Activated naive CD4-positive, alpha-beta T cell treated with anti-CD3 and anti-CD28 coated beads, Interleukin-2, amount 10 ng/mL, durations not matched to agents 7 days and 5 days (primary cell): ENCODE measurements around the gene LRBA.

Experiments used
- CTCF ChIA-PET: fragments of 350-600 bp; sonication (Branson Sonifier 250); formaldehyde crosslinking; loops from one replicate; lab custom pipeline; 2021; ENCODE audit warnings: antibody characterized with exemption; lab: Charles Lee
- DNase-seq: peaks from one replicate; pipeline ENCODE4 v3.0.0-alpha.2; 2020
- H3K27ac Mint-ChIP-seq: one replicate; pipeline ENCODE4 v1.8.0; 2021; ENCODE audit warnings: mild to moderate bottlenecking, moderate library complexity, mixed read lengths
- H3K27me3 Mint-ChIP-seq: one replicate; pipeline ENCODE4 v1.8.0; 2021; ENCODE audit warnings: mild to moderate bottlenecking, mixed read lengths
- H3K36me3 Mint-ChIP-seq: one replicate; pipeline ENCODE4 v1.8.0; 2021; ENCODE audit warnings: mixed read lengths
- H3K4me1 Mint-ChIP-seq: one replicate; pipeline ENCODE4 v1.8.0; 2021; ENCODE audit warnings: mixed read lengths
- H3K4me3 Mint-ChIP-seq: one replicate; pipeline ENCODE4 v1.8.0; 2021; ENCODE audit warnings: mild to moderate bottlenecking, moderate library complexity, mixed read lengths
- H3K9me3 Mint-ChIP-seq: one replicate; pipeline ENCODE4 v1.8.0; 2021; ENCODE audit warnings: mixed read lengths

LRBA gene

DNA sequence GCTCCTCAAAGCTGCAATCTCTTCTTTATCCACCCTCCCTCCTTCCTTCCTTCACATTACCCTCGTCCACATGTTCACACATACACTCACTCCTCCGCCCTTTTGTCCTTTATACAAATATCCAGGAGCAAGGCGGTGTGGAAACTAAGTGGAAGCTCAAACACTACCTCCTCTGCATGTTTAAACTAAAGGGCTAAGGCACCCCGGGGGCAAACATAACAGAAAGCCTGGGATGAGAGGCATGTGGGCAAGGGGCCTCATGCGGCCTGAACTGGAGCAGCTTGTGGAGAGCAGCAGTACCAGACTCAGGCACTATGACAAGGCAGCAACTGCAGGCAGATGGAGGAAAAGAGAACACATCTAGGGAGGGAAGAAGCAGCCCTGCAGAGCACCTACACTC lies 423.7 kb downstream of the LRBA start:
- Mint-ChIP-seq H3K27ac (no peak overlapping the region), H3K27me3 (no peaks in the 10 kb centered on the region), H3K36me3 (peaks cover 3% of the 10 kb centered on the region), H3K4me1 (peaks cover 2% of the 10 kb centered on the region), H3K9me3 (no peaks in the 10 kb centered on the region), H3K4me3 (no peak overlapping the region)
- CTCF ChIA-PET, result no interaction called here
- DNase-seq, result no peak

DNA sequence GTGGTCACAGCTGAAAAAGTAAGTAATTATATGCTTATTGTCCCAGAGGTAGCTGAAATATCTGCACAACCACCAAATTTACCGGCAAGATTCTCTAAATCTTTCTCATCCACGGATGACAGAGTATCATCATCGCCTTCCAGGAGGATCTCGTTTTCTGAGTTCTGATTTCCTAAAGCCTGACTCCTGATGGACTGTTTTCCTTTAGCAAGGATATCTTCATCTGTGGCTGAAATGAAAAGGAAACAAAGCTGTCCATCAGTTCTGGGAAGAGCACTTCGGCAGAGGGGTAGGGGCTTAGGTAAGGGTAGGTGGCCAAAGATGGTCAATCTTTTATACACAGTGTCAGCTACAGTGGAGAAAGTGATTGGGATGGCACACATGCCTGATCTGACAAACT lies 424.5 kb downstream of the LRBA start:
- Mint-ChIP-seq H3K27ac (no peak overlapping the region), H3K4me3 (no peak overlapping the region), H3K27me3 (no peaks in the 10 kb centered on the region), H3K9me3 (no peaks in the 10 kb centered on the region), H3K36me3 (peaks cover 4% of the 10 kb centered on the region), H3K4me1 (peaks cover 2% of the 10 kb centered on the region)
- DNase-seq, result no peak
- CTCF ChIA-PET, result no interaction called here

DNA sequence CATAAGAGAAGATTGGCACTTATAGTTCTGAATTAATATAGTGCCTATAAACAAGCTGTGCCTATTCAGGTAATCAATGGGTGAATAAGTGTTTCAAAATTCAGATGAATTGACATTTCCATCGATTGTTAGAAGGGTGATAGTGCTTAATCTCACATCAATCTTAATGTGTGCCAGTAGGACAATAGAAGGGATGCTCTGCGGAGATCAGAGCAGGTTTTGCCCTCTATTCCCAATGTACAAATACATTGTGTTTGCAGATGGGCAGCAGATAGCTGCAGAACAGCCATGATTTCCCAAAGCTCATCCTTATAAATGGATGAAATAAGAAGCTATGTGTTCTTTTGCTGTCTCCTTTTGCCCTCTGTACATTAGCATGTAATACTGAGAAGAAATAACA lies 425.9 kb downstream of the LRBA start:
- CTCF ChIA-PET, result no interaction called here
- no peak overlapping the region for H3K4me3 Mint-ChIP-seq
- no peaks in the 10 kb centered on the region for H3K9me3 Mint-ChIP-seq
- H3K36me3 Mint-ChIP-seq, result peaks cover 7% of the 10 kb centered on the region
- DNase-seq, result no peak
- no peak overlapping the region for H3K27ac Mint-ChIP-seq
- H3K4me1 Mint-ChIP-seq, result peaks cover 2% of the 10 kb centered on the region
- H3K27me3 Mint-ChIP-seq, result no peaks in the 10 kb centered on the region

DNA sequence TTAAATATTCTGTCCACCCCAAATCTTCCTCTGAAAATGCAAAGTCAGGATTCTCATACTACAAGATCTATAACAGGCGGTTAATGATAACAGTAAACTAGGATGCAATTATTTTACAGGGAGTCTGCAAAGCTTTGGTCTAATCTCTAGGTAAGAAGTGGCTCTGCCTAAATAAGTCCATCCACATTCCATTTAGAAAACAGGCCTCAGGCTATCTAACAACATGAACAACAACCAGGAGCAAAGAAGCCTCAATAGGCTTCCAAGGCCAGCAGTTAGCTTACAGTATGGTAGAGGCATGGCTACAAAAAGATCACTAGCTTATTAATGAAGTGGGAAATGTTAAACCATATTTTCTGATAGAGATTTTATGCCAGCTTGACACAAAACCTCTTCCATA lies 426.8 kb downstream of the LRBA start:
- peaks cover 16% of the 10 kb centered on the region for H3K36me3 Mint-ChIP-seq
- H3K27me3 Mint-ChIP-seq, result no peaks in the 10 kb centered on the region
- no peak overlapping the region for H3K27ac Mint-ChIP-seq
- H3K9me3 Mint-ChIP-seq, result no peaks in the 10 kb centered on the region
- peaks cover 2% of the 10 kb centered on the region for H3K4me1 Mint-ChIP-seq
- CTCF ChIA-PET, result no interaction called here
- DNase-seq, result no peak
- H3K4me3 Mint-ChIP-seq, result no peak overlapping the region

DNA sequence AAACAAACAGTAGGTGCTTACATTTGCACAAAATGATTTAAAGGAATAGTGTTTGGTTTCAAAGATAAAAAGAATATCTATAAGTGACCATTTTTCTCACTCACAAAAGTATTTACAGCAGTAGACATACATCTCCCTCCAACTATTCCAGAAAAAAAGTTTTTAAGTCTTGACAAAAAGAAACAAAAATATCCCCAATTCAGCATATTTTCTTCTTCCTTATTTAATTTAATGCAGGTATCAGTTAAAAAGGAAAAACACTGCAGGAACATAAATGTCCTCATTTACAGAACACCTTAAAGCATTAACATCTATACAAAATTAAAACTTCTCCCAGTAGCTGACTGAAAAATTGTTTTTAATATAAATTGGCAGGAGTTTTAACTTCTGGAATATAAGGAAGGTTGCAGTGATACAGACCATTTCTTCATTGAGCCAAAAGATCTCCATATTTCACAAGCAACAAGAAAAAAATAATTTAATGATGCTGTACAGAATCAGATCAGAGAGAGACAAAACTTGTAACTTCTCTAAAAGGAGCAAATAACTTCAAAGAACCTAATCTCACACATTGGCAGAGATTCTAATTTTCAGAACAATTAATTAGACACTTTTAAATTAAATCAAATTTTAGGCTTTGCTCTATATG lies 428.8 kb downstream of the LRBA start:
- CTCF ChIA-PET, result no interaction called here
- Mint-ChIP-seq H3K27me3 (no peaks in the 10 kb centered on the region), H3K9me3 (peaks cover 7% of the 10 kb centered on the region), H3K27ac (no peak overlapping the region), H3K4me1 (no peaks in the 10 kb centered on the region), H3K4me3 (no peak overlapping the region), H3K36me3 (peaks cover 32% of the 10 kb centered on the region)
- no peak for DNase-seq

DNA sequence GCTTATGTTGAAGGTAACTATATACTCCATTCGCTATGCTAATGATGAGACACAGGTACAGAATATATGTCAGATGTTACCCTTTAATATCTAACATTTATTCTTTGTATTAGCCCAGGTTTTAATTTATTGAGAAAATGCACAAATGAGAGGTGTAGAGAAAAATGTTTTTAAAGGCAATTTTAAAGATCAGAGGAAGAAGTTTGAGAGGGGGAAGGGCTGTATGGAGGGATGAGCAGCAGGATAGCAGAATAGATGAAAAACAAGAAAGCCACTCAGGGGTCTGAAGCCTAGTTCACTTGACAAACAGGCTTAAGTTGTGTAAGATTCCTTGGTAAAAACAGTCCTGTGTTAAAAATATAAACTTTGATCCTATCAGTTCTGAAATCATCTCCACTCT lies 429.5 kb downstream of the LRBA start:
- Mint-ChIP-seq H3K9me3 (peaks cover 7% of the 10 kb centered on the region), H3K36me3 (peaks cover 33% of the 10 kb centered on the region), H3K27ac (no peak overlapping the region), H3K27me3 (no peaks in the 10 kb centered on the region), H3K4me3 (no peak overlapping the region), H3K4me1 (no peaks in the 10 kb centered on the region)
- DNase-seq, result no peak
- CTCF ChIA-PET, result no interaction called here

DNA sequence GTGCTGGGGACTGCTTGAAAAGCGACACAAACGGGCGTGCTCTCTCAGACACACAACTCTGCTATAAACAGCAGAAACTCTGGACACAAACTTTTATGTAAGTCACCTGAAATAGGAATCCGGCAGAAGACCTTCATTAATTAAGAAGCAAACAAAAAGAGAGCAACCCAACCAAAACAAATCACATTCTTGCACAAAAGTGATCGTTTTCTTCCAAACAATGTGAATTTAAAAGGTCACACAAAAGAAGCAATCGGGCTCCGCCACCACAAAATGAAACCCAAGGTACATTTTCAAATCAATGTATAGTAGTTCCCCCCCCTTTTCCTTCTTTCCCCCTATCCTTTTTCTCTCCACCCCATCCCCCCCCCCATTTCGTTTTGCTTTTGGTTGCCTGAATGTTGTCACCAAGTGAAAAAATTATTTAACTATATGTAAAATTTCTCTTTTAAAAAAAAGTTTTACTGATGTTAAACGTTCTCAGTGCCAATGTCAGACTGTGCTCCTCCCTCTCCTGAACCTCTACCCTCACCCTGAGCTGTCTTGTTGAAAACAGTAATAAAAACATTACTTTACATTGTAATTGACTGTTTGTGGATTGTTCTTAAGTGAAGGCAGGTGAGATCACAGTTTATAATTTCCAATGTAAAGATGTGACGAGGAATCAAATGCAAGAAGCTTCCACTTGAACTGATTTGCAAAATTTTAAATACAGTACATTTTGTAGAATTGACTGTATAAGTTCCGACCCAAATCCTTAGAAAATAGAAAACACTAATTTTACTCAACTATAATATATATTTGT lies 430.8 kb downstream of the LRBA start:
- H3K4me1 Mint-ChIP-seq, result no peaks in the 10 kb centered on the region
- DNase-seq, result no peak
- H3K36me3 Mint-ChIP-seq, result peaks cover 42% of the 10 kb centered on the region
- no peak overlapping the region for H3K4me3 Mint-ChIP-seq
- H3K27ac Mint-ChIP-seq, result no peak overlapping the region
- H3K27me3 Mint-ChIP-seq, result no peaks in the 10 kb centered on the region
- CTCF ChIA-PET, result no interaction called here
- H3K9me3 Mint-ChIP-seq, result peaks cover 10% of the 10 kb centered on the region

DNA sequence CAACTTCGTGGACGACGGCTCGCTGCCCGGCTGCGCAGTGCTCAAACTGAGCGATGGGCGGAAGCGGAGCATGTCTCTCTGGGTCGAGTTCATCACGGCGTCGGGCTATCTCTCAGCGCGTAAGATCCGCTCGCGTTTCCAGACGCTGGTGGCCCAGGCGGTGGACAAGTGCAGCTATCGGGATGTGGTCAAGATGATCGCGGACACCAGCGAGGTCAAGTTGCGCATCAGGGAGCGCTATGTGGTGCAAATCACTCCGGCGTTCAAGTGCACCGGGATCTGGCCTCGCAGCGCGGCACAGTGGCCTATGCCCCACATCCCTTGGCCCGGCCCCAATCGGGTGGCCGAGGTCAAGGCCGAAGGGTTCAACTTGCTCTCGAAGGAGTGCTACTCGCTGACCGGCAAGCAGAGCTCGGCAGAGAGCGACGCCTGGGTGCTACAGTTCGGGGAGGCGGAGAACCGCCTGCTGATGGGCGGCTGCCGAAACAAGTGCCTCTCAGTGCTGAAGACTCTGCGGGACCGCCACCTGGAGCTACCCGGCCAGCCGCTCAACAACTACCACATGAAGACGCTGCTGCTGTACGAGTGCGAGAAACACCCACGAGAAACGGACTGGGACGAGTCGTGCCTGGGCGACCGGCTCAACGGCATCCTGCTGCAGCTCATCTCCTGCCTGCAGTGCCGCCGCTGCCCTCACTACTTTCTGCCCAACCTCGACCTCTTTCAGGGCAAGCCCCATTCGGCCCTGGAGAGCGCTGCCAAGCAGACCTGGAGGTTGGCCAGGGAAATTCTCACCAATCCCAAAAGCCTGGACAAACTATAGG lies 431.6 kb downstream of the LRBA start:
- CTCF ChIA-PET, result no interaction called here
- no peak overlapping the region for H3K27ac Mint-ChIP-seq
- peaks cover 46% of the 10 kb centered on the region for H3K36me3 Mint-ChIP-seq
- DNase-seq, result no peak
- no peaks in the 10 kb centered on the region for H3K4me1 Mint-ChIP-seq
- peaks cover 10% of the 10 kb centered on the region for H3K9me3 Mint-ChIP-seq
- H3K27me3 Mint-ChIP-seq, result no peaks in the 10 kb centered on the region
- no peak overlapping the region for H3K4me3 Mint-ChIP-seq

DNA sequence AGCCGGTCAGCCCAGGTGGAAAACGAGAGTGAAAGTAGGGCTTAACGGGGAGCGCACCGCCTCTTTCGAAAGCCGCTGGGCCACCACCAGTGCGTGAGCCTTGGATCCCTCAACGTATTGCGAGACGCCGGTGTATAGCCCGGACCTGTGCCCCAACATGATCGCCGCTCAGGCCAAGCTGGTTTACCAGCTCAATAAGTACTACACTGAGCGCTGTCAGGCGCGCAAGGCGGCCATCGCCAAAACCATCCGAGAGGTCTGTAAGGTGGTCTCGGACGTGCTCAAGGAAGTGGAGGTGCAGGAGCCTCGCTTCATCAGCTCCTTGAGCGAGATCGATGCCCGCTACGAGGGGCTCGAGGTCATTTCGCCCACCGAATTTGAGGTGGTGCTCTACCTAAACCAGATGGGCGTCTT lies 432.2 kb downstream of the LRBA start:
- H3K27ac Mint-ChIP-seq, result no peak overlapping the region
- CTCF ChIA-PET, result no interaction called here
- peaks cover 43% of the 10 kb centered on the region for H3K36me3 Mint-ChIP-seq
- no peak for DNase-seq
- no peak overlapping the region for H3K4me3 Mint-ChIP-seq
- no peaks in the 10 kb centered on the region for H3K27me3 Mint-ChIP-seq
- peaks cover 10% of the 10 kb centered on the region for H3K9me3 Mint-ChIP-seq
- no peaks in the 10 kb centered on the region for H3K4me1 Mint-ChIP-seq

DNA sequence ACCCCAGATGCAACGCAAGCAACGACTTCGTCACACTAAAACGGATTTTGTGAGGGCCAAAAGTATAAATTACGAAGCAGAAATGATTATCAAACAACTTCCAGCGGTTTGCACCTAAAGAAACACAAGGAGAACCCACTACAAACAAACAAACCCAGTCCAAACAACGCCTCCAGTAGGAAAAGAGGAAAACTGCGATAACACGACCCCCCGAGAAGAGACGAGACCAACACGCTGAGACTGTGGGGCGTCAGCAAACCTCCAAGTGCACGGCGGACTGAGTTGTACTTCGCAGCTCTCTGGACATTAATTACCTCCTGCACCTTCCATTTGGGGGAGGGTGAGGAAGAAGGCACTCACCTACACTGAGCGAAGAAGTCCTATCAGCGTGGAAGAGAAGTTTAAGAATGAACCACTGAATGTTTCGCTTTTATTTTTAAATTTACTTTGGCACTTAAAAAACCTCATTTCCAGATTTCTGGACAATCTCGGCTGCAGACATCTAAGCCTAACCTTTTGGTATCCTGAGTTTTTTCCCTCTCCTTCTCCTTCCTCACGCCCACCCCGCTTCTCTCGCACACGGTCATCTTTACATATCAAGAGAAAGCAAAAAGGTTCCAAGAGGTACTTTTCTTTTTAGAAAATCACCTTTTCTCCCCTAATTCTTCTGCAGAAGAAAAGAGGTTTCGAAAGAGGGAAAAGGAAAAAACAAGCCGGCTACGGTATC lies 432.8 kb downstream of the LRBA start, which contains the start of gene MAB21L2:
MAB21L2 (plus strand) TSS at position 6 of the 727 bp plus-strand sequence. CDS start 879 bp downstream, outside the sequence.
- no peaks in the 10 kb centered on the region for H3K4me1 Mint-ChIP-seq
- H3K9me3 Mint-ChIP-seq, result peaks cover 10% of the 10 kb centered on the region
- no peak within 1 kb of the TSS for H3K4me3 Mint-ChIP-seq
- peaks cover 43% of the 10 kb centered on the region for H3K36me3 Mint-ChIP-seq
- no peak for DNase-seq
- CTCF ChIA-PET, result no interaction called here
- no peak within 1 kb of the TSS for H3K27ac Mint-ChIP-seq
- no peaks in the 10 kb centered on the region for H3K27me3 Mint-ChIP-seq

DNA sequence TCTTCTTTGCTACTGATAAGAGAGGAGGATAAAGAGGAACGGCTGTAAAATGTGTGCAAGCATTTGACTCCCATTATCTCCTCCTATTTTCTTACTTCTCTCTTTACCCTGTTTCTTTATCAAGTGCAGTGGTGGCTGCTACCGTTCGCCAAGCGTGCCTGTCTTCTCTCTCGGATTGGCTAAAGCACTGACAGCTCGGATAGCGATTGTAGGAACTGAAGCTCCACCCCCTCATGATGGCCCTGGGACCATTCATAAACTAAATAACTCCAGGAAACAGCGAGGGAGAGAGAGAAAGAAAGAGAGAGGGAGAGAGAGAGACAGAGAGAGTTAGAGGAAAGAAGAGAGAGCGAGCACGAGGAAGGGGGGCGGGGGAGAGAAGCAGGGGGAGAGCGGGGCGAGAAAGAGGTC lies 433.4 kb downstream of the LRBA start:
- peaks cover 43% of the 10 kb centered on the region for H3K36me3 Mint-ChIP-seq
- H3K27me3 Mint-ChIP-seq, result no peaks in the 10 kb centered on the region
- H3K27ac Mint-ChIP-seq, result no peak overlapping the region
- CTCF ChIA-PET, result no interaction called here
- no peak overlapping the region for H3K4me3 Mint-ChIP-seq
- no peak for DNase-seq
- H3K9me3 Mint-ChIP-seq, result peaks cover 10% of the 10 kb centered on the region
- H3K4me1 Mint-ChIP-seq, result no peaks in the 10 kb centered on the region

DNA sequence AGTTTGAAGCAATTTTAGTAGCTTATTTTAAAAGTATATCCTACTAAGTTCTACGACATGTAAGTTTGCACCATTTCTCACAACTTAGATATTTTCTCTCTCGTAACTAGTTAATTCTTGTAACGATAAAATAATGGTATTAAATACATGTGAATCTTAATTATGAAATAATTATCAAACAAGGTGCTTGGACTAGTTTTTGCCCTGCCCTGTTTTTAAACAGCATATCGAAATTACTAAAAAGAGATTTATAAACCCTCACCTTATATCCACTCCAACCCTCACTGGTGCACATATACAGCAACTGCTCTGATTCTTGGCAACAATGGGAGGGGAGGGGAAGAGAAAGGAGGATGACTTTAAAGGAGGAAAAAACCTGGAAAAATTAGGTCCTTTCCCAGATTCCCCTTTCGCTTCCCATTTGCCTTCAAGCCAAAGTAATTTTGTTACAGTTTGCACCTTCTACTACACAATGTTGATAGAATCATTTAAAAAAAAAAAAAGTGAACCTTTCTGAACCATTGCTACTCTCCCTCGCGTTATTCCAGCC lies 434.0 kb downstream of the LRBA start:
- Mint-ChIP-seq H3K36me3 (peaks cover 41% of the 10 kb centered on the region), H3K9me3 (peaks cover 10% of the 10 kb centered on the region), H3K27ac (no peak overlapping the region), H3K27me3 (no peaks in the 10 kb centered on the region), H3K4me1 (no peaks in the 10 kb centered on the region), H3K4me3 (no peak overlapping the region)
- DNase-seq, result no peak
- CTCF ChIA-PET, result no interaction called here

DNA sequence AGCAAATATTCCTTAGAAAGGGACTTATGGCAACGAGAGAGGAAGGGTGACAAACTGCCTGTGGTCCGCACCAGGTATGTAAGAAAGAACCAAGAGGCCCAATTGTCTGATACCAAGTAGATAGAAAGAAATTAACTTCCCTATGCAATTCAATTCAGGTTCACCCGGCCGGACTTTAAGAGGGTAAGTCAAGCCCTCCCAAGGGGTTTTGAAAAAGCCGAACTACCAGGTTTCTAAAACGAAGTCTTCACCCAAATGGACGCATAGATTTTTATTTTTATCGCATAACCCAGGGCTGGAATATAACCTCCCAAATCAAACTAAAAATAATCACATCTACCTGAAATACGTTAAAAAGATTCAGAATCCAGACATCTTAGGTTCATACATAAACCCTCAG lies 434.8 kb downstream of the LRBA start:
- no peaks in the 10 kb centered on the region for H3K27me3 Mint-ChIP-seq
- H3K27ac Mint-ChIP-seq, result no peak overlapping the region
- H3K36me3 Mint-ChIP-seq, result peaks cover 39% of the 10 kb centered on the region
- peaks cover 10% of the 10 kb centered on the region for H3K9me3 Mint-ChIP-seq
- H3K4me1 Mint-ChIP-seq, result no peaks in the 10 kb centered on the region
- no peak for DNase-seq
- no peak overlapping the region for H3K4me3 Mint-ChIP-seq
- CTCF ChIA-PET, result no interaction called here
